GM18909 (cell line): ENCODE measurements around the gene GM2A.
A peak's percentile ranks its signal among the peaks of the same experiment; 100 is the strongest.
"Not testable (repeated sequence)": the region's sequence is repeated elsewhere in the genome, so short reads cannot be mapped to it uniquely, and the experiment has no call there.

Source experiments
- ATAC-seq: cut with Tn5 transposase; IDR thresholded peaks from one replicate; pipeline ENCODE4 v1.9.1; 2021; ENCODE audit warnings: mild to moderate bottlenecking; ENCODE audit not compliant: unreplicated experiment, poor library complexity

The GM2A gene

DNA sequence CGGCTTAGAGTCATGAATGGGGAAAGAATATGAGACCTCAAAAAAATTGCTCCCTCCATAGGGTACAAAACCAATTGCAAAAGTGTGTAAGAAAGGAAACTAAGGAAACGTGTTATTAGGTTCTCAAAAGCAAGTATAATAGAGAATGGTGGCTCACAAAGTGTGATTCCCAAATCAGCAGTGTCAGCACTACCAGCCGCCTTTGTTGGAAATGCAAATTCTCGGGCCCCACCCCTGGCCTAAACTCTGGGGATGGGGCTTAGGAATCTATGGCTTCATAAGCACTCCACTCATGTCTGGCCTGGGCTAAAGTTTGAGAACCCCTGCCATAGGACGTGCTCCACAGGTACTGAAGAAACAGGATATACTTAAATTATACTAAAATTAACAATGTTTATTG is 27.5 kb upstream of the GM2A start:
- no peak for ATAC-seq

DNA sequence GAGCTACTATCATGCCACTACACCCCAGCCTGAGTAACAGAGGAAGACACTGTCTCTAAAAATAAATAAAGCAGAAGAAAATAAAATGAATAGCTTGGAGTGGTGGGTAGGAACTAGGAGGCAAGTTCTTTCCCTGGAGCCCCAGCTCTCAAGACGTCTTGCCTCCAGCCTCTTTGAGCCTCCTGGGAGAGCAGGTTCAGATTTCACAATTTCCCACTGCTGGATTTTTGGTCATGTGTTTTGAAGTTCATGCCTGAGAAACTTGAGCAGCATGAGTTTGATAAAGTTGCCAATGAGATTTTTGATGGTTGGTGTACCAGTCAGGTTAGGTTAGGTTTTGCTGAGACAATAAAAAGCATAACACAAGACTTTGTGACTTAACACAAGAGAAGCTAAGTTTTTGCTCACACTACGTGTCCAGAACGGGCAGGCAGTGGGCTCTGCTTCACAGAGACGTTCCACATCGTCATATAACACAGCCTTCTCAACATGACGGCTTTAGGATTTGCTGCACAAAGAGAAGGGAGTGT is 25.0 kb upstream of the GM2A start:
- ATAC-seq: no peak

GRCh38 chr5:151228986-151229385 is 24.0 kb upstream of the GM2A start:
- ATAC-seq: no peak

DNA sequence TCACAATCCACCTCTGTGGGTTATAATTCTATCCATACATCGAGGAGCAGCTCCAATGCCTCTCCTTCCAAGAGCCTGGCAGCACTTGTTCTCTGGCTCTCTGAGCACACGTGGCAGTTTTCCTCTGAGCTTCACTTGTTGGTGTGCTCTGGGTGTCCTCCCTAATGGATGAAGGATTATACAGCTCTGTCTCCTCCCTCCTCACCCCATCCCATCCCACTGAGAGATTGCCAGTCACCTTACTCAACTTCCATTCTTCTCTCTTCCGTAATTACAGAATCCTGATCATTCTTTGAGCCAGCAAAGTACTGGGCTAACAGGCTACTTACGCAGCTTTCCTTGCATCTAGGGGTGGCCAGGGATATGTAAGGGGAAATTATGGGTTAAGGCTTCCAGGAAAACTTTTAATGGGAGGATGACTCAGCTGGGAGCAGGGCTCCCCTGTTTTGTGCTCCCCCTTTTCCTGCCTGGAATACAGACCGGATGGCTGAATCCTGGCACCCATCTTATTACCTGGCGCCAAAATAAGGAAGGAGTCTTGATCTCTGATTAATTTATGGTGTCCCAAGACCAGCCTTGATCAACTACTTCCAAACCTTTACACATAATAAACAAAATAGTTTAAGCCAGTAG is 22.8 kb upstream of the GM2A start:
- no peak for ATAC-seq

- ATAC-seq: no peak
Observed at GRCh38 chr5:151231359-151231758, 21.6 kb upstream of the GM2A start.

GRCh38 chr5:151233616-151234085 is 19.3 kb upstream of the GM2A start:
- ATAC-seq: peak; percentile 56

- peak; percentile 77 for ATAC-seq
Observed at GRCh38 chr5:151234476-151235238, 18.3 kb upstream of the GM2A start.

- ATAC-seq: not testable (repeated sequence)
Observed at GRCh38 chr5:151235239-151235571, 17.8 kb upstream of the GM2A start.

DNA sequence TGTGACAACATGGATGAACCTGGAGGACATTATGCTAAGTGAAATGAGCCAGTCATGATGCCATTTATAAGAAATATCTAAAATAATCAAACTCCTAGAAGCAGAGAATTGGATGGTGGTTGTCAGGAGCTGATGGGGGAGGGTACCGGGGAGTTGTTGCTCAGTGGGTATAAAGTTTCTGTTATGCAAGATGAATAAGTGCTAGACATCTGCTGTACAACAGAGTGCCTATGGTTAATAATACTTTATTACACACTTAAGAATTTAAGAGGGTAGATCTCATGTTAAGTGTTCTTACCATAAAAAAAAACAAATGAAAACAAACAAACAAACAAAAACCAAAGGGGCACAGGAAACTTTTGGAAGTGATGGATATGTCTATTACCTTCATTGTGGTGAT is 16.1 kb upstream of the GM2A start:
- ATAC-seq: no peak

GRCh38 chr5:151237685-151238084 is 15.3 kb upstream of the GM2A start:
- no peak for ATAC-seq

DNA sequence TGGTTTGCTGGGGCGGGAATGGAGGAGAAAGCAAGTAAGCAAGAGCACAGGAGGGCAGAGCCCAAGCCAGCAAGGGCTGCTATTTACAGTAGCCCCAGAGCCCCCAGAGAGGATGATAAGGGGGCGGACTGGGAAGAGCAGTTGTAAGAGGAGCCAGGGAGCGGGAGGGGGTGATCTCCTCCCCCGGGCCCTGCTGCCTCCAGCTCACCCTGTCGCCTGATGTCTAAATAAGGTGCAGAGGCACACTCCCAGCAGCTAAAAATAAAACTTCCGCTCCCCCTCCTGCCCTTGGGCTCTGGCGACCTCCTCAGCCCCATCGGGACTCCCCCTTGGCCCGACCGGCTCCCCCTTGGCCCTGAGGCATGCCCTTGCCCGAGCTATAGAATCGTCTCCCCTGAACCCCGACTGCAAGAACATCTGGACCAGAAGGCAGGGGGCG is 14.7 kb upstream of the GM2A start:
- peak; percentile 41 for ATAC-seq

DNA sequence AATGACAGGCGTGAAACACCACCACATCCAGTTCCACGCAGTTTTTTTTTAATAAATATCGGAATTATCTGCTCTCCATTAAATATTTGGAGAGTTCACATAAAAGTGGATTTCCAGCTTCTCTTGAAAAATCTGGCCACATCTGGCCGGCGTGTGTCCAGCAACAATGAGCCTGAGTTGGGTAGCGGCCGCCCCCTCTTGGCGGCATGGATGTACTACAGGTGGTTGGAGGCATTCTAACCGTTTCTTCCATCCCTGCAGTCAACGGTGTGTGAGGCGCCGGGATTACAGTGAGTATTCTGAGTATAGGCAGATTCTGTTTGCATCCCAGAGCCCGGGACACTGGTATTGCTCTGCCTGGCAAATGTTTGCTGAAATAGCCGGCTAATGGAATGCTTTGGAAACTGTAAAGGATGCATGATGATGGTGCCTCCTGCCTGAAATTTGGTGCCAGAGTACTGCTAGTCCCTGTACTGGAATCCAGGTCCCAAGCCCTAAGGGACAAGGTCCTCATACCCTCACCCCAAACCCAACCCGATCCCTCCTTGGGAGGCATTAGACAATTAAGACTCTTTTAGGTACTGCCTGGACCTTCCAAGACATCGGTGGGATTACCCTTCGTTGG is 13.6 kb upstream of the GM2A start:
- peak; percentile 44 for ATAC-seq

- ATAC-seq: not testable (repeated sequence)
Observed at GRCh38 chr5:151240268-151240835, 12.6 kb upstream of the GM2A start.

- ATAC-seq: no peak
Observed at GRCh38 chr5:151240924-151241635, 11.9 kb upstream of the GM2A start.

- ATAC-seq: no peak
Observed at GRCh38 chr5:151243127-151243526, 9.9 kb upstream of the GM2A start.

DNA sequence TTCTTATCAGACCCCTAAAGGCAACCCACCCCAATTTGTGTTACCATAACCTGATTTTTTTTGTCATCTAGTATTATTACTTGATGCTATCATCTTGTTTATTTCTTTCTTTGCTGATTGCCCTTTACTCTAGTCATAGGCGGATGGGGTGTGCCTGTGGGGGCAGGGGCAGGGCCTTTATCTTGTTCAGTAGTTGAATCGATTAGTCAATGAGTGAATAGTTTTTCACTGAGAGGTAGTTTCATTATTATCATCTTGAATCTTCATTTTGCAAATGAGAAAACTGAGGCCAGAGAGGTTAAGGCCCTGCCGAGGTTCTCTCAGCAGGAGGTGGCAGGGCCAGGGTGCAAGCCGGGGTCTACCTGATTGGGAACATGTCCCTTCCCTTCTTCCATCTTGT is 9.4 kb upstream of the GM2A start:
- no peak for ATAC-seq

DNA sequence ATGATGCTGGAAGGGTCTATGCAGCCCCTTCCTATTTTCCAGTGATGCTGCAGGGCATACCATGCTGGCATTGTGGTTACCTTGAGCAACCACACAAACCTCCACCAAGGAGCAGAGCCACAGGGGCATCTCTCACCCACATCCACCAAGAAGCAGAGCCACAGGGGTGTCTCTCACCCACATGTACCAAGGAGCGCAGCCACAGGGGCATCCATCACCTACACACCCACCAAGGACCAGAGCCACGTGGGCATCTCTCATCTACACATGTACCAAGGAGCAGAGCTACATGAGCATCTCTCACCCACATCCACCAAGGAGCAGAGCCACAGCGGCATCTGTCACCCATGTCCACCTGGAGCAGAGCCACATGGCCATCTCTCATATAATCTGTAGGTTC is 8.8 kb upstream of the GM2A start:
- no peak for ATAC-seq

- ATAC-seq: no peak
Observed at GRCh38 chr5:151245680-151246219, 7.2 kb upstream of the GM2A start.

- no peak for ATAC-seq
Observed at GRCh38 chr5:151248651-151249050, 4.3 kb upstream of the GM2A start.

- ATAC-seq: no peak
Observed at GRCh38 chr5:151249281-151249680, 3.7 kb upstream of the GM2A start.
